PC-9 (cell line): ENCODE measurements around the gene TPST2. TPM values are rescaled to one million over a fixed set of nuclear protein-coding genes. Genes with fewer than 3 reads are reported as not detected.

Experiments used
- BruUV-seq: library from RNA; stranded (reverse); fragments of 400-500 nt; replicated peaks from 2 replicates; lab custom pipeline; 2021; lab: Mats Ljungman, UMichigan
- CTCF ChIA-PET: fragments of 300-600 bp; sonication (Branson Sonifier 250); formaldehyde crosslinking; loops from one replicate; lab custom pipeline; 2022; ENCODE audit warnings: antibody characterized with exemption; lab: Charles Lee
- POLR2A ChIA-PET: fragments of 300-600 bp; sonication (Branson Sonifier 250); formaldehyde crosslinking; loops from one replicate; lab custom pipeline; 2022; ENCODE audit warnings: antibody characterized with exemption; ENCODE audit not compliant: unreplicated experiment; lab: Charles Lee
- DNase-seq, 2 experiments: peaks; one replicate each; pipeline versions ENCODE4 v3.0.0 to v3.0.0-alpha.2; 2015 to 2022; ENCODE audit warnings: mixed read lengths in 1 of 2
- H2AFZ ChIP-seq: fragments of 200-600 bp; sonication (generic); 2 replicates; pipeline ENCODE4 v1.8.1; 2017; ENCODE audit warnings: antibody characterized with exemption
- H3F3A ChIP-seq: fragments of 200-600 bp; sonication (generic); 2 replicates; pipeline ENCODE4 v1.8.1; 2017; ENCODE audit warnings: antibody characterized with exemption, mild to moderate bottlenecking, low read depth; ENCODE audit not compliant: insufficient read depth
- H3K27ac ChIP-seq: fragments of 200-600 bp; sonication (generic); 2 replicates; pipeline ENCODE4 v1.6.1; 2016; ENCODE audit warnings: mixed run types
- H3K27me3 ChIP-seq: fragments of 200-600 bp; sonication (generic); 2 replicates; pipeline ENCODE4 v1.6.1; 2016; ENCODE audit warnings: low read depth, mixed run types; ENCODE audit not compliant: insufficient read depth
- H3K36me3 ChIP-seq: fragments of 200-600 bp; sonication (generic); 2 replicates; pipeline ENCODE4 v1.6.1; 2016; ENCODE audit warnings: low read depth, mixed run types
- H3K4me1 ChIP-seq: fragments of 200-600 bp; sonication (generic); replicated peaks from 2 replicates; pipeline ENCODE4 v1.6.1; 2016; ENCODE audit warnings: mixed run types; ENCODE audit not compliant: insufficient read depth
- H3K4me2 ChIP-seq: fragments of 200-600 bp; sonication (generic); 2 replicates; pipeline ENCODE4 v1.6.1; 2017; ENCODE audit warnings: mixed run types
- H3K4me3 ChIP-seq: fragments of 200-600 bp; sonication (generic); 2 replicates; pipeline ENCODE4 v1.6.1; 2016; ENCODE audit warnings: mixed run types
- H3K79me2 ChIP-seq: fragments of 200-600 bp; sonication (generic); 2 replicates; pipeline ENCODE4 v1.6.1; 2017; ENCODE audit warnings: low read depth, mixed run types
- H3K9me2 ChIP-seq: fragments of 200-600 bp; sonication (generic); 2 replicates; pipeline ENCODE4 v1.8.1; 2017; ENCODE audit warnings: mild to moderate bottlenecking; ENCODE audit not compliant: insufficient read depth
- H3K9me3 ChIP-seq: fragments of 200-600 bp; sonication (generic); 2 replicates; pipeline ENCODE4 v1.8.1; 2016; ENCODE audit warnings: low read depth; ENCODE audit not compliant: insufficient read depth
- H4K20me1 ChIP-seq: fragments of 200-600 bp; sonication (generic); 2 replicates; pipeline ENCODE4 v1.8.1; 2017; ENCODE audit not compliant: insufficient read depth
- CTCF ChIP-seq: fragments of 200-600 bp; sonication (generic); conservative IDR thresholded peaks from 2 replicates; pipeline ENCODE4 v1.6.1; 2017; ENCODE audit warnings: mixed run types, antibody characterized with exemption, mild to moderate bottlenecking, moderate library complexity
- EZH2 ChIP-seq: fragments of 200-600 bp; sonication (generic); IDR thresholded peaks from 2 replicates; pipeline ENCODE4 v1.8.0; 2017; ENCODE audit warnings: antibody characterized with exemption, low read depth
- intact Hi-C: fragments of 100-400 bp; cut with micrococcal nuclease; formaldehyde crosslinking; loops from one replicate; pipeline ENCODE4 v1.10.0; 2022; ENCODE audit not compliant: unreplicated experiment
- total RNA-seq: library from RNA; stranded (reverse); gene quantifications from 2 replicates; pipeline ENCODE4 v1.2.3, GENCODE V29; 2021

TPST2 gene
- total RNA-seq, 1 experiment from 2014 or later, result 13.5 TPM

DNA sequence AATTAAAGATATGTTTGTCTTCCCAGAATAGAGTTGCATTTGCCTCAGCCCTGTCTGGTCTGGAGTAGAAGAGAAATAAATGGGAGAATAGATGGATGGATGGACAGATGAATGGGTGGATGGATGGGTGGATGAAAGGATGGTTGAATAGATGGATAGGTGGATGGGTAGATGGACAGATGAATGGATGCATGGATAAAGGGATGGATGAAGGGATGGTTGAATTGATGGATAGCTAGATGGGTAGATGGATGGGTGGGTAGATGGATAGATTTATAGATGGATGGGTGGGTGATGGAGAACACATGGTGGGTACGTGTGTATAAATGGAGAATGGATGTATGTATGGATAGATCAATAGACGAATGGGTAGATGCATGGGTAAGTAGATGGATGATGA is 19.4 kb upstream of the TPST2 start:
- POLR2A ChIA-PET, result no interaction called here
- Histone ChIP-seq H3F3A (no peaks in the 10 kb centered on the region), H2AFZ (no peak overlapping the region), H3K36me3 (no peaks in the 10 kb centered on the region), H3K4me3 (no peak overlapping the region), H3K4me2 (no peak overlapping the region), H3K9me2 (no peaks in the 10 kb centered on the region), H4K20me1 (no peaks in the 10 kb centered on the region), H3K4me1 (no peaks in the 10 kb centered on the region), H3K27me3 (peaks cover 32% of the 10 kb centered on the region), H3K27ac (no peak overlapping the region), H3K79me2 (no peaks in the 10 kb centered on the region), H3K9me3 (no peaks in the 10 kb centered on the region)
- DNase-seq, result no peak
- CTCF ChIA-PET, result no interaction called here
- TF ChIP-seq CTCF (no peak), EZH2 (no peak)
- BruUV-seq, result no TSS peak
- intact Hi-C loops, result no loop called here

DNA sequence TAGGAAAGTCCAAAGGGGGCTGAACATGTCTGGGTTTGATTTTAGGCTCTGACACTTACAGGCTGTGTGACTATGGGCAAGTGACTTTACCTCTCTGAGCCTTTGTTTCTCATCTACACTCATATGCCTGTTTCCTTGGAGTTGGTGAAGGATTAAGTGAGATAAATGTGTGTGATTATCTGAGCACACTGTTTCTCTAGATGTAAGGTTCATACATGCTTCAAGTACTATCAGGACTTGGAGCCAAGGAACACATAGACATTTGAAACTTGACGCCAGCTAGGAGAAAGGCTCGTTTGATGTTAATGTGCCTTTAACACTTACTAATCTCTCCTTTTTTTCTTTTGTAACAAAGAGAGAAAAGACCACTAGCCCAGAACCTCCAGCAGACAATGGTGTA is 18.2 kb upstream of the TPST2 start:
- POLR2A ChIA-PET, result no interaction called here
- Histone ChIP-seq H3K4me1 (no peaks in the 10 kb centered on the region), H3K4me3 (no peak overlapping the region), H2AFZ (no peak overlapping the region), H3K9me2 (no peaks in the 10 kb centered on the region), H3K9me3 (no peaks in the 10 kb centered on the region), H4K20me1 (no peaks in the 10 kb centered on the region), H3F3A (no peaks in the 10 kb centered on the region), H3K27ac (no peak overlapping the region), H3K4me2 (no peak overlapping the region), H3K79me2 (no peaks in the 10 kb centered on the region), H3K27me3 (peaks cover 25% of the 10 kb centered on the region), H3K36me3 (no peaks in the 10 kb centered on the region)
- TF ChIP-seq EZH2, result no peak
- no peak for TF ChIP-seq CTCF
- CTCF ChIA-PET, result no interaction called here
- intact Hi-C loops, result no loop called here
- no peak for DNase-seq
- BruUV-seq, result no TSS peak

DNA sequence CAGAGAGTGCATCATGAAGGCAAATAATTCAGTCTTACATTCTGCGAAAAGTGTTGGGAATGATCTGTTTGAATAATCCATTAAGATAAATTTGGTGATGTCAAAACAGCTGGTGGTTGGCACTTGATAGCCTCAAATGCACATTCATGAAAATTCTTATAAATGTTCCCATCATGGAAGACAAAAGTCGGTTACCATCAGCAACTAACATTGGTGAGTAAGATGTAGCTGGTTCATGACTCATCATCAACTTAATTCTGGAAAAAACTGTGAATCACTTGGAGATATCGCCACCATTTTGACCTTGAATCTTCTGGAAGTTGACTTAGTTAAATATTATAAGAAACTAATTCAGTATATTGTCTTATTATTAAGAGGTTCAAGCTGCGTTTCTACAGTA is 16.7 kb upstream of the TPST2 start:
- no peaks in the 10 kb centered on the region for H3K9me2 ChIP-seq
- POLR2A ChIA-PET, result no interaction called here
- H2AFZ ChIP-seq, result no peak overlapping the region
- no peaks in the 10 kb centered on the region for H3K36me3 ChIP-seq
- no peak overlapping the region for H3K4me3 ChIP-seq
- H3K4me2 ChIP-seq, result no peak overlapping the region
- no peak for DNase-seq
- intact Hi-C loops, result no loop called here
- peaks cover 20% of the 10 kb centered on the region for H3K27me3 ChIP-seq
- no peaks in the 10 kb centered on the region for H3K4me1 ChIP-seq
- no peaks in the 10 kb centered on the region for H3K9me3 ChIP-seq
- BruUV-seq, result no TSS peak
- H3K79me2 ChIP-seq, result no peaks in the 10 kb centered on the region
- H3K27ac ChIP-seq, result no peak overlapping the region
- H3F3A ChIP-seq, result no peaks in the 10 kb centered on the region
- CTCF ChIA-PET, result no interaction called here
- no peaks in the 10 kb centered on the region for H4K20me1 ChIP-seq
- TF ChIP-seq CTCF (no peak), EZH2 (no peak)
